HG02623 (cell line): ENCODE results near the gene RBM44.
"Not testable (repeated sequence)": the region's sequence is repeated elsewhere in the genome, so short reads cannot be mapped to it uniquely, and the experiment has no call there.

Experiments used
- ATAC-seq: cut with Tn5 transposase; IDR thresholded peaks from one replicate; pipeline ENCODE4 v1.9.1; 2021; ENCODE audit warnings: moderate library complexity; ENCODE audit not compliant: unreplicated experiment

Gene RBM44

DNA sequence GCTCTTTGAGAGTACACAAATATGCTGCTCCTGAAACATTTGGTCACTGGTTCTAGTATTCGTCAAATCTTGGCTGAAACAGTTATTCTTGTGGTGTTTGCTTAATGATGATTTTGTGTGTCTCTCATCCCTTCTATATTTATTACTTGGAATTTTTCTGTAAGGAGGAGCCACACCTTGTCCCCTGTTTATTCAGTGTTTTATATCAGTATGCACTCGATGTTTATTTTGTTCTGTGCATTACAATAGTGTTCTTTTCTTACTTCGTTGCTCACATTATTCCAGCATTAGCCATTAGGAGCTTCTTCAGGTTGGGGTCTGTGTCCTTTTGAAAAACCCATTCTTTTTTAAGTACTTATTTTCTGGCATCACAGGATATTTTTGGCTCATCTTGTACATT is 55.7 kb downstream of the RBM44 start:
- ATAC-seq = no peak

GRCh38 chr2:237857791-237858190 is 59.2 kb downstream of the RBM44 start:
- no peak for ATAC-seq

DNA sequence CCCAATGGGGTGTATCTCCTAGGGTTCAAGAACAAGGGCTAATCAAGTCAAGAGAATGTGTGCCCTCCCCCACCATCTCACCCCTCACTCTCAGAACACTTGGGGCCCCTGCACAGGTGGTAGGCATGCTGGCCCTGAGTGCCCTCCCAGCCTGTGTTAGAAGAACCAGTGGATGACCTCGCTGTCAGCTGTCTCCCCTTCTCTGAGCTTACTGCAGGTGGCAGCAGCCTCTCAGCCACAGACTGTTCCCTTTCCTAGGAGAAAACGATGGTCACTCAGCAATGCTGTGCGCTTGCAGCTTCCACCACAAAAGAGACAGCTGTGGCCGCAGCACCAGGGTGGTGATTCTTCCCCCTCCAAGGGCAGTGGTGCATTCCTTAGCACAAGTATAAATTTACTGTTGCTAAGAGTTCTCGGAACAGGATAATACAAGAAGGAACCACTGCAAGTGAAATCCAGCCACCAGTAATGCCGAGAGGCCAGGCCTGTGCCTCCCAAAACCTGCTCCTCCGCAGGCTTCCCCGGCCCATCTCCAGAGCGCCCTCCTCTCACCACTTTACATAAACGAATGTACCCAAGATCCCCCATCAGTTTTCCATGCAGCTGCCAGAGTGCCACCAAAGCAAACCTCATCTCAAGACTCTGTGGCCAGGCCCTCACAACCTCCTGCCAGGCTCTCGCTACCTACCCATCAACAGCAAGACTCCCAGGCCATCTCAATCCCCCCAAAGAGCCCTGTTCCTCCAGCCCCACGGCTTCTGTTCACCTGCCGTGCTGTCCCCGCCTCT is 59.9 kb downstream of the RBM44 start:
- ATAC-seq = no peak

GRCh38 chr2:237859082-237859433 is 60.5 kb downstream of the RBM44 start:
- no peak for ATAC-seq

GRCh38 chr2:237859533-237860272 is 61.1 kb downstream of the RBM44 start, which contains the start of gene RAMP1:
Gene RAMP1, plus strand, starts transcription at chr2:237859623. Its CDS starts 53 bp downstream, at chr2:237859676.
- no peak for ATAC-seq

GRCh38 chr2:237860273-237860935 is 61.8 kb downstream of the RBM44 start:
- no peak for ATAC-seq

DNA sequence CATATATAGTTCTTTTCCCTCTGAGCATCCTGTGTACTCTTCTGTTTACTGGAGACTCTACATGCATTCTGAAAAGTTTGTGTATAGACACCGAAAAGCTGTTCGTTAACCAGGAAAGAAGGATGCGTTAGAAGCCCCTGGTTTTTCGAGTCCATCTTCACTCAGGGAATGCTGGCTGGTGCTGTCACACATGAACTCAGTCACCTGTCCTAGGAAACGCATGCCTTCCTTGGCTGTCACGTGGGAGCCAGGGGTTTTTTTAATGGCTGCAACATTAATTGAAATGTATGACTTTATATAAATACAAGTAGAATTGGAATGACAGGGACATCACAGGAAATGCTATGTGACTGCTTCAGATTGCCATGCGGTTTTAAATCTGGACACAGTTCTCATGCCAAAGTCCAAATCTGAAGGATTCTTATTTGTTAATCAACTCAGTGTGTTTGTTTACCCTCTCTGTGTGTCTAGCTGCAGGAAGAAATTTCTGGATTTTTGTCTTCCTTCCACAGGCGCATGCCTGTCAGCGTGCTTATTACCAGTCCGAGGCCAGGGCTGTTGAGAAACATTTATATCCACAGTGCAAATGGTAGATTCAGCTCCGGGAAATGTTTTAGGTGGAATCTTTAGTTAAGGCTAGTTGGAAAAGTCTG is 63.4 kb downstream of the RBM44 start:
- ATAC-seq = no peak

DNA sequence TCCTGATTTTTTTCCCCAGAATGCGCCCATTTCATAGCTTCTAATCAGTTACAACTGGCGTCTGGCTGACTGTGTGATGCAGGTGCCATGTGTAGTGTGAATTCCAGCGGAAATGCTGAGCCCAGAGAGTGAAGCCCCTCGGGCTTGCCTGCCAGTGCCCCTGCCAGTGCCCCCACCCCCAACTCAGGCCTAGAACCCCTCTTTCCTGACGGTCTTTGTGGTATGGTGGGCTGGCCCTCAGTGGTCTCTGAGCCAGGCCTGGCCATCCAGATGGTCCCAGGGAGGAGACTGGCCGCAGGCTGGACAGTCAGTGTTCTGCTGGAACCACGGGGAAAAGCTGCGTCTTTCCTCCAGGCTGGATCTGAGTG is 63.9 kb downstream of the RBM44 start:
- ATAC-seq = no peak

DNA sequence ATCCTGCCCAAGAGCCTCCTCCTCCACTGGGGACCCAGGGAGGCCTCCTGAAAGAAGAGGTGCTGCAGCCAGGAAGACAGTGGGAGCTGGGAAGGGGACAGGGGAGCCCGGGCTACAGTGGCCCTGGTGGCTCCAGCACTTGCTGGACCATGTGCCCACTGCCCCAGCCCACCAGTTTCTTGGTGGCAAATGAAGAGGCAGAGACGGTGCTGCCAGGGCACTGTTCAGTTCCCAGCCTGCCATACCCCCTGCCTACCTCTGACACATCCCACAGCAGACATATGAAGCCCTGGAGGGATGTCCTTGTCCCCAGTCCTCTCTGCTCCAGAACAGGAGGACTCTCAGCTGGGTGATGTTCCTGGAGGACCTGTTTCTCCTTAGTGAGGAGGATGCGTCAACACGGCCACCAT is 64.5 kb downstream of the RBM44 start:
- ATAC-seq = no peak

DNA sequence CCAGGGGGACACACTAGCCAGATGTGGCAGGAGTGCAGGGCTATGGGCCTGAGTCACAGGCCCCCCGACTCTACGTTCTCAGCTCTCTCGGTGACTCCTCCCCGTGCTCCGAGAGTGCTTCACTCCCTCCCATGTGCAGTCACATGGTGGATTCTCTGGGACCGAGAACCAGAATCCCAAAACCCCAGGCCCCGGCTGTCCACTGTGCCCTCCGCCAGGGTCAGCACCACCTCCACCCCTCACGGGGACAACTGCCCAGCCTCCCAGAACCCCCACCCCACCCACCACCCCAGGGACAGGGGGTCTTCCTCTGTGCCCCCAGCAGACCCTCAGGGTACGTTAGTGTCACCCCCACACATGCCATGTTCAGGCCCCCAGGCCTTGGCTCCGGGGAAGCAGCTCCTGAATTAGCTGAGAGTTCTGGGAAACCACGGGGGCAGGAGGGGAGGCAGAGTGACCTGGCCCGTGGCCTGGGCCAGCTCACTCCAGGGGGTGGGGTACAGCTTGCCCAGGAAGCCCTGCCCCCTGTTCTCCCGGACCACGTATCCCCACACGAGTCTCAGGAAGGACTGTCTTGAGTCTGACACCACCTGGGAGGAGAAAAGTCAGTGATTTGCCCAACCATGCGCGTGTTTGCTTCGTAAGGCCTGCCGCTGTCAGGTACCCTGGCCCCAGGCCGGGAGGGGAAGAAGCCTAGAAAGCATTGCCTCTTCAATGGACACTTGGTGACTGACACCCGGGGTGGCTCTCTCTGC is 65.3 kb downstream of the RBM44 start:
- ATAC-seq = no peak

- ATAC-seq = no peak
Measured at GRCh38 chr2:237864444-237864931, 65.9 kb downstream of the RBM44 start.

DNA sequence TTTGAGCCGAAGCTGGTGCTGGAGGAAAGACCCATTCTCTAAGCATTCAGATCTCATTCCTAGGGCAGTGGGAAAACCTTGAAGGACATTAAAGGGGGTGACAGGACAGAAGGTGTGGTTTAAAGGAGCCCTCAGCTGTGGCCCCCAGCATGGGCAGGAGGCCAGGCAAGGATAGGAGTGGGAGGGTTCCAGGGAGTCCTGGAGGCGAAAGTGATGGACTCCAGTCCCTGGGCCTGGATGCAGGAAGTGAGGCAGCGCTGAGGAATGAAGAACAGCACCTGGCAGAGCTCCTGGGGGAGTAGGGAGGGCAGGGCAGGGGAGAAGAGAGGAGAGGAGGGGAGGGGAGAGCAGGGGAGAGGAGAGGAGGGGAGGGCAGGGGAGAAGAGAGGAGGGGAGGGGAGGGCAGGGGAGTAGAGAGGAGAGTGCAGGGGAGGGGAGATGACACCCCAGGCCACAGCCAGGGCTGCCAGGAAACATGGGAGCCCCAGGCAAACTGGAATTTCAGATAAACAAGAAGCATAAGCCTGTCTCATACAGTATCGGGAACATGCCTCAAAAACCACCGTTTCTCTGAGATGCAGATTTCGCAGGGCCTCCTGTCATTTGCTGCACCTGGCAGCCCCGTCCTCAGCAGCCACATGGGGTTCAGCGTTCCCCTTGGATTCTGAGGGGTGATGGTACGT is 66.5 kb downstream of the RBM44 start:
- no peak for ATAC-seq

- no peak for ATAC-seq
Measured at GRCh38 chr2:237865623-237866041, 67.1 kb downstream of the RBM44 start.

- no peak for ATAC-seq
Measured at GRCh38 chr2:237866101-237866621, 67.6 kb downstream of the RBM44 start.

DNA sequence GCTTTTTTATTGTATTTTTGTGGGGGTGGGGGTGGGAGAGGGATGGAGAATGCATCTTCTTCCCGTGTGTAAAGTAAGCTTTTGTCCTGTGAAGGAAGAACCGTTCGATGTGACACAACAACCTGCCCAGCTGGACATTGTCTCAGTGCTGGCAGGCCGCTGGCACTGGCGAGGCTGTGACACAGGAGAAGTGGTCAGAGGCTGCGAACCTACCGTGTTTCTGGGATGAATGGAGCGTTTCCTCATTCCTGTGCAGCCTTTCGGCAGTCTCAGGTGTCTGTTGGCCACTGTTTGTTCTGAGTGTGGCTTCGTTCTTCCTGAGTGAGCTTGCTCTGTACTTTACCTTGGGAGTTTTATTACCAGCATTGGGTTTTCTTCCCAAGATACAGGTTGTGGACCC is 68.9 kb downstream of the RBM44 start:
- ATAC-seq = no peak

- ATAC-seq = not testable (repeated sequence)
Measured at GRCh38 chr2:237868074-237868473, 69.5 kb downstream of the RBM44 start.

- ATAC-seq = no peak
Measured at GRCh38 chr2:237868631-237869342, 70.2 kb downstream of the RBM44 start.

- no peak for ATAC-seq
Measured at GRCh38 chr2:237869343-237870102, 70.9 kb downstream of the RBM44 start.
